Neural cell (in vitro differentiated cells): ENCODE data around the gene DUOXA1. TPM values are rescaled to one million over a fixed set of nuclear protein-coding genes. Genes with fewer than 3 reads are reported as not detected.

Experiments used
- H2AFZ ChIP-seq: fragments of 200-600, 300-800 bp; sonication (generic), shearing (Covaris generic); 2 replicates; pipeline ENCODE4 v1.6.0; 2014; ENCODE audit warnings: low read depth, mild to moderate bottlenecking, antibody characterized with exemption, low read length, moderate library complexity
- H3F3A ChIP-seq: fragments of 200-600 bp; shearing (Covaris generic); 2 replicates; pipeline ENCODE4 v1.6.1; 2016; ENCODE audit warnings: mild to moderate bottlenecking, moderate library complexity, mixed read lengths, antibody characterized with exemption, low read length; ENCODE audit not compliant: insufficient read depth, poor library complexity, severe bottlenecking
- H3K27ac ChIP-seq: fragments of 200-600, 300-800 bp; sonication (generic), shearing (Covaris generic); 2 replicates; pipeline ENCODE4 v1.5.1; 2014; ENCODE audit warnings: mild to moderate bottlenecking, low read length, moderate library complexity
- H3K27me3 ChIP-seq: fragments of 300-800, 200-600 bp; sonication (generic), shearing (Covaris generic); 2 replicates; pipeline ENCODE4 v1.6.0; 2014; ENCODE audit warnings: mild to moderate bottlenecking, low read depth, low read length, moderate library complexity; ENCODE audit not compliant: insufficient read depth
- H3K36me3 ChIP-seq: fragments of 300-800, 200-600 bp; sonication (generic), shearing (Covaris generic); 2 replicates; pipeline ENCODE4 v1.5.1; 2014; ENCODE audit warnings: mild to moderate bottlenecking, antibody characterized with exemption, low read length, moderate library complexity; ENCODE audit not compliant: insufficient read depth
- H3K4me2 ChIP-seq: fragments of 300-800, 200-600 bp; sonication (generic), shearing (Covaris generic); 2 replicates; pipeline ENCODE4 v1.6.0; 2014; ENCODE audit warnings: mild to moderate bottlenecking, low read length
- H3K4me3 ChIP-seq: fragments of 300-800, 200-600 bp; sonication (generic), shearing (Covaris generic); 2 replicates; pipeline ENCODE4 v1.5.1; 2014; ENCODE audit warnings: mild to moderate bottlenecking, low read length, moderate library complexity
- H3K79me2 ChIP-seq: fragments of 200-600 bp; shearing (Covaris generic); replicated peaks from 2 replicates; pipeline ENCODE4 v1.6.0; 2014; ENCODE audit warnings: mild to moderate bottlenecking, low read length, moderate library complexity; ENCODE audit not compliant: insufficient read depth
- H3K9ac ChIP-seq: fragments of 300-800, 200-600 bp; sonication (generic), shearing (Covaris generic); 2 replicates; pipeline ENCODE4 v1.6.1; 2016; ENCODE audit warnings: mild to moderate bottlenecking, low read length, mixed read lengths
- H3K9me2 ChIP-seq: fragments of 200-600 bp; shearing (Covaris generic); 2 replicates; pipeline ENCODE4 v1.6.1; 2016; ENCODE audit warnings: mild to moderate bottlenecking, low read length, mixed read lengths; ENCODE audit not compliant: insufficient read depth
- H3K9me3 ChIP-seq: fragments of 200-600, 300-800 bp; sonication (generic), shearing (Covaris generic); 2 replicates; pipeline ENCODE4 v1.6.1; 2016; ENCODE audit warnings: mild to moderate bottlenecking, mixed run types, low read length, moderate library complexity, mixed read lengths
- H4K20me1 ChIP-seq: fragments of 200-600 bp; shearing (Covaris generic); 2 replicates; pipeline ENCODE4 v1.6.1; 2016; ENCODE audit warnings: mild to moderate bottlenecking, mixed run types; ENCODE audit not compliant: insufficient read depth
- EP300 ChIP-seq: fragments of 450-650 bp; conservative IDR thresholded peaks from 2 replicates; pipeline ENCODE4 v1.6.1; 2014; ENCODE audit warnings: antibody characterized with exemption, mild to moderate bottlenecking, moderate library complexity; ENCODE audit not compliant: poor library complexity, severe bottlenecking
- EZH2 ChIP-seq: fragments of 200-600, 300-800 bp; shearing (Covaris generic), sonication (generic); IDR thresholded peaks from 2 replicates; pipeline ENCODE4 v1.6.1; 2014; ENCODE audit warnings: antibody characterized with exemption, low read length, borderline replicate concordance, mild to moderate bottlenecking; ENCODE audit not compliant: insufficient read depth, poor library complexity, severe bottlenecking
- MXI1 ChIP-seq: fragments of 450-650 bp; conservative IDR thresholded peaks from 2 replicates; pipeline ENCODE4 v1.6.1; 2014; ENCODE audit warnings: antibody characterized with exemption, mild to moderate bottlenecking; ENCODE audit not compliant: poor library complexity, severe bottlenecking
- POLR2AphosphoS5 ChIP-seq: IDR thresholded peaks from 2 replicates; pipeline ENCODE4 v1.6.1; 2012
- RAD21 ChIP-seq: fragments of 450-650 bp; conservative IDR thresholded peaks from 2 replicates; pipeline ENCODE4 v1.6.1; 2014; ENCODE audit warnings: antibody characterized with exemption, mild to moderate bottlenecking, moderate library complexity
- SMC3 ChIP-seq: fragments of 450-650 bp; conservative IDR thresholded peaks from 2 replicates; pipeline ENCODE4 v1.6.1; 2014; ENCODE audit warnings: antibody characterized with exemption, mild to moderate bottlenecking, moderate library complexity; ENCODE audit not compliant: poor library complexity
- TAF1 ChIP-seq: IDR thresholded peaks from 2 replicates; pipeline ENCODE4 v1.6.1; 2012; ENCODE audit warnings: low read depth
- polyA plus RNA-seq: library from polyadenylated mRNA; depleted of rRNA; stranded (reverse); fragments of >200 nt; gene quantifications from 2 replicates; pipeline ENCODE4 v1.2.3, GENCODE V29; 2014
- TF ChIP-seq, protein P1 (sequence below): IDR thresholded peaks from 2 replicates; pipeline ENCODE4 v1.6.1; 2012; ENCODE audit warnings: borderline replicate concordance
- TF ChIP-seq, protein P2 (sequence below): fragments of 450-650 bp; IDR thresholded peaks from 2 replicates; pipeline ENCODE4 v1.5.1; 2014; ENCODE audit warnings: antibody characterized with exemption, mild to moderate bottlenecking, moderate library complexity; ENCODE audit not compliant: poor library complexity, severe bottlenecking

The DUOXA1 gene
- polyA plus RNA-seq, 1 donor from 2014 or later, result not detected

GRCh38 chr15:45161666-45162065, 32.0 kb upstream of the DUOXA1 start:
- no peak overlapping the region for H2AFZ ChIP-seq
- H3K27me3 ChIP-seq, result no peaks in the 10 kb centered on the region
- no peaks in the 10 kb centered on the region for H3F3A ChIP-seq
- no peaks in the 10 kb centered on the region for H3K36me3 ChIP-seq
- H3K9me3 ChIP-seq, result no peaks in the 10 kb centered on the region
- H3K9me2 ChIP-seq, result no peaks in the 10 kb centered on the region
- H3K9ac ChIP-seq, result no peak overlapping the region
- no peak overlapping the region for H3K4me3 ChIP-seq
- H3K79me2 ChIP-seq, result no peaks in the 10 kb centered on the region
- H3K4me2 ChIP-seq, result no peak overlapping the region
- no peaks in the 10 kb centered on the region for H4K20me1 ChIP-seq
- TF ChIP-seq SMC3 (no peak), RAD21 (no peak), MXI1 (no peak), EP300 (no peak), EZH2 (no peak), TAF1 (no peak), POLR2AphosphoS5 (no peak)
- TF ChIP-seq, protein P1, sequence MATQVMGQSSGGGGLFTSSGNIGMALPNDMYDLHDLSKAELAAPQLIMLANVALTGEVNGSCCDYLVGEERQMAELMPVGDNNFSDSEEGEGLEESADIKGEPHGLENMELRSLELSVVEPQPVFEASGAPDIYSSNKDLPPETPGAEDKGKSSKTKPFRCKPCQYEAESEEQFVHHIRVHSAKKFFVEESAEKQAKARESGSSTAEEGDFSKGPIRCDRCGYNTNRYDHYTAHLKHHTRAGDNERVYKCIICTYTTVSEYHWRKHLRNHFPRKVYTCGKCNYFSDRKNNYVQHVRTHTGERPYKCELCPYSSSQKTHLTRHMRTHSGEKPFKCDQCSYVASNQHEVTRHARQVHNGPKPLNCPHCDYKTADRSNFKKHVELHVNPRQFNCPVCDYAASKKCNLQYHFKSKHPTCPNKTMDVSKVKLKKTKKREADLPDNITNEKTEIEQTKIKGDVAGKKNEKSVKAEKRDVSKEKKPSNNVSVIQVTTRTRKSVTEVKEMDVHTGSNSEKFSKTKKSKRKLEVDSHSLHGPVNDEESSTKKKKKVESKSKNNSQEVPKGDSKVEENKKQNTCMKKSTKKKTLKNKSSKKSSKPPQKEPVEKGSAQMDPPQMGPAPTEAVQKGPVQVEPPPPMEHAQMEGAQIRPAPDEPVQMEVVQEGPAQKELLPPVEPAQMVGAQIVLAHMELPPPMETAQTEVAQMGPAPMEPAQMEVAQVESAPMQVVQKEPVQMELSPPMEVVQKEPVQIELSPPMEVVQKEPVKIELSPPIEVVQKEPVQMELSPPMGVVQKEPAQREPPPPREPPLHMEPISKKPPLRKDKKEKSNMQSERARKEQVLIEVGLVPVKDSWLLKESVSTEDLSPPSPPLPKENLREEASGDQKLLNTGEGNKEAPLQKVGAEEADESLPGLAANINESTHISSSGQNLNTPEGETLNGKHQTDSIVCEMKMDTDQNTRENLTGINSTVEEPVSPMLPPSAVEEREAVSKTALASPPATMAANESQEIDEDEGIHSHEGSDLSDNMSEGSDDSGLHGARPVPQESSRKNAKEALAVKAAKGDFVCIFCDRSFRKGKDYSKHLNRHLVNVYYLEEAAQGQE, result no peak
- TF ChIP-seq, protein P2, sequence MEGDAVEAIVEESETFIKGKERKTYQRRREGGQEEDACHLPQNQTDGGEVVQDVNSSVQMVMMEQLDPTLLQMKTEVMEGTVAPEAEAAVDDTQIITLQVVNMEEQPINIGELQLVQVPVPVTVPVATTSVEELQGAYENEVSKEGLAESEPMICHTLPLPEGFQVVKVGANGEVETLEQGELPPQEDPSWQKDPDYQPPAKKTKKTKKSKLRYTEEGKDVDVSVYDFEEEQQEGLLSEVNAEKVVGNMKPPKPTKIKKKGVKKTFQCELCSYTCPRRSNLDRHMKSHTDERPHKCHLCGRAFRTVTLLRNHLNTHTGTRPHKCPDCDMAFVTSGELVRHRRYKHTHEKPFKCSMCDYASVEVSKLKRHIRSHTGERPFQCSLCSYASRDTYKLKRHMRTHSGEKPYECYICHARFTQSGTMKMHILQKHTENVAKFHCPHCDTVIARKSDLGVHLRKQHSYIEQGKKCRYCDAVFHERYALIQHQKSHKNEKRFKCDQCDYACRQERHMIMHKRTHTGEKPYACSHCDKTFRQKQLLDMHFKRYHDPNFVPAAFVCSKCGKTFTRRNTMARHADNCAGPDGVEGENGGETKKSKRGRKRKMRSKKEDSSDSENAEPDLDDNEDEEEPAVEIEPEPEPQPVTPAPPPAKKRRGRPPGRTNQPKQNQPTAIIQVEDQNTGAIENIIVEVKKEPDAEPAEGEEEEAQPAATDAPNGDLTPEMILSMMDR, result no peak
- H3K27ac ChIP-seq, result no peak overlapping the region

DNA sequence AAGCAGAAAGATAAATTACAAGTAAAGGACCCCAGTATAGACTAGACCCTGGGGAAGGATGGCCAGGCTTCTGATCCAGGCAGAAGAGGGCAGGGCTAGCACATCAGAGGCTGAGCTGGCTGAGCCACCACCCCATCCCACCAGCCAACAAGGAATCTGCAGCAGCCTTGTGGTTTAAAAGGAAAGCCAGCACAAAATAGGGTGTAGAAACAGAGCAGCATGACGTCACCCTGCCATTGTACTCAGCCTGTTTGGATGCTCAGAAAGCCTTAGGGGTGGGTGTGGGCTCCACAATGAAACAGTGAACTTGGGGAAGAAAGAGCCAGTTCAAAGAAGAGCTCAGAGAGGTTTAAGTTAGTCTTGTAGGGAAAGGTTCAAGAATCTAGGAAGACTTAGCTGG, 28.3 kb upstream of the DUOXA1 start:
- no peak overlapping the region for H2AFZ ChIP-seq
- no peak overlapping the region for H3K4me3 ChIP-seq
- no peaks in the 10 kb centered on the region for H3K9me2 ChIP-seq
- H3K79me2 ChIP-seq, result no peaks in the 10 kb centered on the region
- no peak overlapping the region for H3K27ac ChIP-seq
- H4K20me1 ChIP-seq, result no peaks in the 10 kb centered on the region
- H3K36me3 ChIP-seq, result no peaks in the 10 kb centered on the region
- no peaks in the 10 kb centered on the region for H3F3A ChIP-seq
- no peak overlapping the region for H3K9ac ChIP-seq
- no peak overlapping the region for H3K4me2 ChIP-seq
- TF ChIP-seq EP300 (no peak), MXI1 (no peak), POLR2AphosphoS5 (no peak), TAF1 (no peak), RAD21 (no peak), SMC3 (no peak), EZH2 (no peak)
- TF ChIP-seq, protein P1, result no peak
- TF ChIP-seq, protein P2, result no peak
- H3K9me3 ChIP-seq, result no peaks in the 10 kb centered on the region
- H3K27me3 ChIP-seq, result no peaks in the 10 kb centered on the region
